Progenitor cell of endocrine pancreas (in vitro differentiated cells): Measurements from ENCODE around the gene VTI1B. TPM values are rescaled to one million over a fixed set of nuclear protein-coding genes. Genes with fewer than 3 reads are reported as not detected.

Source experiments
- DNase-seq: peaks from one replicate; pipeline ENCODE4 v3.0.0; 2021; ENCODE audit warnings: low spot score; ENCODE audit not compliant: unreplicated experiment
- H3K27ac Mint-ChIP-seq: 2 replicates; pipeline ENCODE4 v1.8.0; 2021; ENCODE audit warnings: mild to moderate bottlenecking, moderate library complexity, mixed read lengths
- H3K27me3 Mint-ChIP-seq: 2 replicates; pipeline ENCODE4 v1.8.0; 2021; ENCODE audit warnings: mixed read lengths
- H3K36me3 Mint-ChIP-seq: 2 replicates; pipeline ENCODE4 v1.8.0; 2022; ENCODE audit warnings: mixed read lengths; ENCODE audit not compliant: insufficient read depth
- H3K4me1 Mint-ChIP-seq: 2 replicates; pipeline ENCODE4 v1.8.0; 2021; ENCODE audit warnings: low read depth, mixed read lengths
- H3K4me3 Mint-ChIP-seq: 2 replicates; pipeline ENCODE4 v1.8.0; 2021; ENCODE audit warnings: low read depth, mild to moderate bottlenecking, moderate library complexity, mixed read lengths
- H3K9me3 Mint-ChIP-seq: 2 replicates; pipeline ENCODE4 v1.8.0; 2021; ENCODE audit warnings: low read depth, mixed read lengths
- CTCF ChIP-seq: fragments of 200-600 bp; sonication (generic); IDR thresholded peaks from one replicate; pipeline ENCODE4 v1.5.0; 2021; ENCODE audit warnings: antibody characterized with exemption, mild to moderate bottlenecking; ENCODE audit not compliant: unreplicated experiment
- total RNA-seq: library from RNA; stranded (reverse); gene quantifications from 2 replicates; pipeline ENCODE4 v1.2.1, GENCODE V29; 2021

Gene VTI1B
- total RNA-seq, 1 donor from 2014 or later: 99.0 TPM

- DNase-seq: no peak
- H3K27ac Mint-ChIP-seq: peak overlapping the region; percentile 99
- H3K4me3 Mint-ChIP-seq: peak overlapping the region; percentile 95
- no peaks in the 10 kb centered on the region for H3K9me3 Mint-ChIP-seq
- H3K27me3 Mint-ChIP-seq: peaks cover 3% of the 10 kb centered on the region
- H3K4me1 Mint-ChIP-seq: peaks cover 10% of the 10 kb centered on the region
- no peak for TF ChIP-seq CTCF
- H3K36me3 Mint-ChIP-seq: peaks cover 10% of the 10 kb centered on the region
Measured at GRCh38 chr14:67620217-67620785, 54.1 kb downstream of the VTI1B start.

GRCh38 chr14:67619446-67620216 lies 54.8 kb downstream of the VTI1B start, which contains the start of gene ARG2:
Gene ARG2, plus strand, starts transcription at chr14:67619920. Its CDS starts 58 bp downstream, at chr14:67619978.
- Mint-ChIP-seq H3K27me3 (peaks cover 3% of the 10 kb centered on the region), H3K27ac (peak within 1 kb of the TSS; percentile 99), H3K4me1 (peaks cover 10% of the 10 kb centered on the region), H3K36me3 (peaks cover 6% of the 10 kb centered on the region), H3K4me3 (peak within 1 kb of the TSS; percentile 95), H3K9me3 (no peaks in the 10 kb centered on the region)
- DNase-seq: peak; percentile 98
- no peak for TF ChIP-seq CTCF

GRCh38 chr14:67618617-67619063 lies 55.8 kb downstream of the VTI1B start:
- Mint-ChIP-seq H3K27me3 (peaks cover 3% of the 10 kb centered on the region), H3K36me3 (no peaks in the 10 kb centered on the region), H3K27ac (peak overlapping the region; percentile 99), H3K4me1 (peaks cover 10% of the 10 kb centered on the region), H3K4me3 (peak overlapping the region; percentile 95), H3K9me3 (no peaks in the 10 kb centered on the region)
- DNase-seq: no peak
- peak; percentile 67 for TF ChIP-seq CTCF

- no peak overlapping the region for H3K4me3 Mint-ChIP-seq
- TF ChIP-seq CTCF: no peak
Measured at GRCh38 chr14:67610491-67610890, 63.9 kb downstream of the VTI1B start.

GRCh38 chr14:67609642-67610310 lies 64.7 kb downstream of the VTI1B start:
- H3K27me3 Mint-ChIP-seq: peaks cover 3% of the 10 kb centered on the region
- no peak overlapping the region for H3K27ac Mint-ChIP-seq
- no peak for DNase-seq
- H3K4me1 Mint-ChIP-seq: peaks cover 2% of the 10 kb centered on the region
- TF ChIP-seq CTCF: no peak
- no peaks in the 10 kb centered on the region for H3K9me3 Mint-ChIP-seq
- no peaks in the 10 kb centered on the region for H3K36me3 Mint-ChIP-seq
- no peak overlapping the region for H3K4me3 Mint-ChIP-seq

More at GRCh38 chr14:67610491-67610890, 63.9 kb downstream of the VTI1B start:
- Mint-ChIP-seq H3K36me3 (no peaks in the 10 kb centered on the region), H3K27ac (no peak overlapping the region), H3K27me3 (peaks cover 3% of the 10 kb centered on the region), H3K4me1 (peaks cover 2% of the 10 kb centered on the region), H3K9me3 (no peaks in the 10 kb centered on the region)
- no peak for DNase-seq
